WTC11 (cell line): Measurements from ENCODE around the gene ANKRD33. TPM values are rescaled to one million over a fixed set of nuclear protein-coding genes. Genes with fewer than 3 reads are reported as not detected.

Experiments used
- ATAC-seq: fragments of 200-7000 bp; cut with Tn5 transposase; 2 replicates; pipeline ENCODE4 v1.10.0; 2021; ENCODE audit warnings: mild to moderate bottlenecking, moderate library complexity
- CTCF ChIA-PET: fragments of 300-600 bp; sonication (Branson Sonifier 250); formaldehyde crosslinking; loops from one replicate; lab custom pipeline; 2021; ENCODE audit warnings: antibody characterized with exemption; lab: Charles Lee
- POLR2A ChIA-PET: fragments of 350-600 bp; sonication (Branson Sonifier 250); formaldehyde crosslinking; loops from one replicate; lab custom pipeline; 2021; ENCODE audit warnings: antibody characterized with exemption; lab: Charles Lee
- DNase-seq: peaks from one replicate; pipeline ENCODE4 v3.0.0; 2021; ENCODE audit warnings: low spot score
- H3K27ac Mint-ChIP-seq: 2 replicates; pipeline ENCODE4 v1.8.0; 2021; ENCODE audit warnings: mixed read lengths
- H3K27me3 Mint-ChIP-seq: 2 replicates; pipeline ENCODE4 v1.8.0; 2021; ENCODE audit warnings: low read depth, mild to moderate bottlenecking, moderate library complexity, mixed read lengths
- H3K36me3 Mint-ChIP-seq: 2 replicates; pipeline ENCODE4 v1.8.0; 2021; ENCODE audit warnings: mixed read lengths
- H3K4me1 Mint-ChIP-seq: 2 replicates; pipeline ENCODE4 v1.8.0; 2022; ENCODE audit warnings: mixed read lengths
- H3K4me3 Mint-ChIP-seq: 2 replicates; pipeline ENCODE4 v1.8.0; 2021; ENCODE audit warnings: mild to moderate bottlenecking, moderate library complexity, mixed read lengths
- H3K9me3 Mint-ChIP-seq: 2 replicates; pipeline ENCODE4 v1.8.0; 2021; ENCODE audit warnings: mixed read lengths
- FOXP1 ChIP-seq: sonication (generic); formaldehyde crosslinking; IDR thresholded peaks from 2 replicates; pipeline ENCODE4 v1.8.0; 2022; ENCODE audit warnings: missing genetic modification reagents, mild to moderate bottlenecking, moderate library complexity, borderline replicate concordance
- GABPB1 ChIP-seq: sonication (generic); formaldehyde crosslinking; IDR thresholded peaks from 2 replicates; pipeline ENCODE4 v1.8.1; 2023; ENCODE audit warnings: mild to moderate bottlenecking, missing genetic modification reagents
- GRHL2 ChIP-seq: fragments of 250-450 bp; sonication (Bioruptor Pico); IDR thresholded peaks from 2 replicates; pipeline ENCODE4 v1.8.0; 2022; ENCODE audit warnings: mild to moderate bottlenecking, moderate library complexity; ENCODE audit not compliant: insufficient replicate concordance, severe bottlenecking
- HMGA2 ChIP-seq: fragments of 250-450 bp; sonication (Bioruptor Pico); IDR thresholded peaks from 2 replicates; pipeline ENCODE4 v1.4.0; 2021; ENCODE audit warnings: mild to moderate bottlenecking, moderate library complexity
- NFYB ChIP-seq: sonication (generic); formaldehyde crosslinking; conservative IDR thresholded peaks from 2 replicates; pipeline ENCODE4 v1.8.0; 2022; ENCODE audit warnings: low read depth, missing genetic modification reagents
- PRRX2 ChIP-seq: fragments of 250-450 bp; sonication (Bioruptor Pico); IDR thresholded peaks from 2 replicates; pipeline ENCODE4 v1.8.0; 2021; ENCODE audit warnings: mild to moderate bottlenecking
- SMAD4 ChIP-seq: sonication (generic); formaldehyde crosslinking; IDR thresholded peaks from 2 replicates; pipeline ENCODE4 v1.8.0; 2022; ENCODE audit warnings: mild to moderate bottlenecking, missing genetic modification reagents
- ZNF121 ChIP-seq: sonication (generic); formaldehyde crosslinking; IDR thresholded peaks from 2 replicates; pipeline ENCODE4 v1.8.0; 2023; ENCODE audit warnings: missing genetic modification reagents
- ZNF219 ChIP-seq: sonication (generic); formaldehyde crosslinking; IDR thresholded peaks from 2 replicates; pipeline ENCODE4 v1.8.0; 2023; ENCODE audit warnings: missing genetic modification reagents, mild to moderate bottlenecking, borderline replicate concordance
- ZNF232 ChIP-seq: sonication (generic); formaldehyde crosslinking; IDR thresholded peaks from 2 replicates; pipeline ENCODE4 v1.8.0; 2022; ENCODE audit warnings: mild to moderate bottlenecking, missing genetic modification reagents
- total RNA-seq: library from RNA; stranded (reverse); gene quantifications from 3 replicates; pipeline ENCODE4 v1.2.3, GENCODE V29; 2021
- TF ChIP-seq, protein P1 (sequence below): fragments of 200-600 bp; IDR thresholded peaks from 2 replicates; pipeline ENCODE4 v1.8.0; 2022; ENCODE audit warnings: antibody characterized with exemption
- TF ChIP-seq, protein P2 (sequence below): sonication (generic); formaldehyde crosslinking; IDR thresholded peaks from 2 replicates; pipeline ENCODE4 v1.8.1; 2022; ENCODE audit warnings: low read depth, mild to moderate bottlenecking, moderate library complexity, missing genetic modification reagents, borderline replicate concordance
- TF ChIP-seq, protein P3 (sequence below): fragments of 250-450 bp; sonication (Bioruptor Pico); IDR thresholded peaks from 2 replicates; pipeline ENCODE4 v1.9.0; 2021; ENCODE audit warnings: mild to moderate bottlenecking
- TF ChIP-seq, protein P4 (sequence below): sonication (generic); formaldehyde crosslinking; IDR thresholded peaks from 2 replicates; pipeline ENCODE4 v1.8.0; 2022; ENCODE audit warnings: mild to moderate bottlenecking, missing genetic modification reagents

The ANKRD33 gene
- total RNA-seq, 1 experiment from 2014 or later, result 1.7 TPM

DNA sequence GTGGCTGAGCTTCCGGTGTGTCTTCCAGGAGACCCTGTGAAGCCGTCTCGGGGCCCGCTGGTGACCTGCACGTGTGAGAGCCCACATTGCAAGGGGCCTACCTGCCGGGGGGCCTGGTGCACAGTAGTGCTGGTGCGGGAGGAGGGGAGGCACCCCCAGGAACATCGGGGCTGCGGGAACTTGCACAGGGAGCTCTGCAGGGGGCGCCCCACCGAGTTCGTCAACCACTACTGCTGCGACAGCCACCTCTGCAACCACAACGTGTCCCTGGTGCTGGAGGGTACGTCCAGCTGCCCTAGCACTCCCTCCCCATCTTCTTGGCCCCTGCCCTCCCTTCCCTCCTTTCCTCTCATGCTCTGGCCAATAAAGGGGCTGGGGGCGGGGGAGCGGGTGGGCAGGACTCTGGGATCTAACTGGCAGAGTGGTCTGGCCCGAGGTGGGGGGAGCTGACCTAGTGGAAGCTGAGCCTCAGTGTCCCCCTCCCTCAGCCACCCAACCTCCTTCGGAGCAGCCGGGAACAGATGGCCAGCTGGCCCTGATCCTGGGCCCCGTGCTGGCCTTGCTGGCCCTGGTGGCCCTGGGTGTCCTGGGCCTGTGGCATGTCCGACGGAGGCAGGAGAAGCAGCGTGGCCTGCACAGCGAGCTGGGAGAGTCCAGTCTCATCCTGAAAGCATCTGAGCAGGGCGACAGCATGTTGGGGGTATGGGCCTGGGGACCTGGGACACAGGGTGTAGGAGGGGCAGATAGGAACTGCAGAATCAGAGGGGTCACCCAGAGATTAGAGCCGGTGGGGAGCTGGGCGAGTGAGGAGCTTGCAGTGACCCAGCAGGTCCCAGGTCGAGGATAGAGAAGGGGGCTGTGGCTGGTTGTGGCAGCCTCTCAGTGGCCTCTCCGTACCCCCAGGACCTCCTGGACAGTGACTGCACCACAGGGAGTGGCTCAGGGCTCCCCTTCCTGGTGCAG lies 25.4 kb downstream of the ANKRD33 start:
- Mint-ChIP-seq H3K27me3 (peaks cover 27% of the 10 kb centered on the region), H3K9me3 (no peaks in the 10 kb centered on the region), H3K36me3 (no peaks in the 10 kb centered on the region), H3K4me3 (no peak overlapping the region), H3K27ac (no peak overlapping the region), H3K4me1 (peaks cover 18% of the 10 kb centered on the region)
- TF ChIP-seq PRRX2 (CRISPR knock-in tag), result no peak
- TF ChIP-seq, protein P1, sequence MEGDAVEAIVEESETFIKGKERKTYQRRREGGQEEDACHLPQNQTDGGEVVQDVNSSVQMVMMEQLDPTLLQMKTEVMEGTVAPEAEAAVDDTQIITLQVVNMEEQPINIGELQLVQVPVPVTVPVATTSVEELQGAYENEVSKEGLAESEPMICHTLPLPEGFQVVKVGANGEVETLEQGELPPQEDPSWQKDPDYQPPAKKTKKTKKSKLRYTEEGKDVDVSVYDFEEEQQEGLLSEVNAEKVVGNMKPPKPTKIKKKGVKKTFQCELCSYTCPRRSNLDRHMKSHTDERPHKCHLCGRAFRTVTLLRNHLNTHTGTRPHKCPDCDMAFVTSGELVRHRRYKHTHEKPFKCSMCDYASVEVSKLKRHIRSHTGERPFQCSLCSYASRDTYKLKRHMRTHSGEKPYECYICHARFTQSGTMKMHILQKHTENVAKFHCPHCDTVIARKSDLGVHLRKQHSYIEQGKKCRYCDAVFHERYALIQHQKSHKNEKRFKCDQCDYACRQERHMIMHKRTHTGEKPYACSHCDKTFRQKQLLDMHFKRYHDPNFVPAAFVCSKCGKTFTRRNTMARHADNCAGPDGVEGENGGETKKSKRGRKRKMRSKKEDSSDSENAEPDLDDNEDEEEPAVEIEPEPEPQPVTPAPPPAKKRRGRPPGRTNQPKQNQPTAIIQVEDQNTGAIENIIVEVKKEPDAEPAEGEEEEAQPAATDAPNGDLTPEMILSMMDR, result peak; percentile 48; the same call in 1 of the 2 replicates
- DNase-seq, result peak; percentile 71
- ChIA-PET CTCF (interaction anchor here (0.6 to 5.5 kb wide), 51 partner anchors 9 to 523 kb away, joined by 3 to 143 read pairs (median 4); partner anchors contain the start of genes ACVR1B, ANKRD33, ATG101 and SMIM41), POLR2A (interaction anchor here (1.0 kb wide), 1 partner anchor 19 kb away, joined by 3 read pairs; no protein-coding TSS in a partner anchor)
- peak; percentile 62 for ATAC-seq

DNA sequence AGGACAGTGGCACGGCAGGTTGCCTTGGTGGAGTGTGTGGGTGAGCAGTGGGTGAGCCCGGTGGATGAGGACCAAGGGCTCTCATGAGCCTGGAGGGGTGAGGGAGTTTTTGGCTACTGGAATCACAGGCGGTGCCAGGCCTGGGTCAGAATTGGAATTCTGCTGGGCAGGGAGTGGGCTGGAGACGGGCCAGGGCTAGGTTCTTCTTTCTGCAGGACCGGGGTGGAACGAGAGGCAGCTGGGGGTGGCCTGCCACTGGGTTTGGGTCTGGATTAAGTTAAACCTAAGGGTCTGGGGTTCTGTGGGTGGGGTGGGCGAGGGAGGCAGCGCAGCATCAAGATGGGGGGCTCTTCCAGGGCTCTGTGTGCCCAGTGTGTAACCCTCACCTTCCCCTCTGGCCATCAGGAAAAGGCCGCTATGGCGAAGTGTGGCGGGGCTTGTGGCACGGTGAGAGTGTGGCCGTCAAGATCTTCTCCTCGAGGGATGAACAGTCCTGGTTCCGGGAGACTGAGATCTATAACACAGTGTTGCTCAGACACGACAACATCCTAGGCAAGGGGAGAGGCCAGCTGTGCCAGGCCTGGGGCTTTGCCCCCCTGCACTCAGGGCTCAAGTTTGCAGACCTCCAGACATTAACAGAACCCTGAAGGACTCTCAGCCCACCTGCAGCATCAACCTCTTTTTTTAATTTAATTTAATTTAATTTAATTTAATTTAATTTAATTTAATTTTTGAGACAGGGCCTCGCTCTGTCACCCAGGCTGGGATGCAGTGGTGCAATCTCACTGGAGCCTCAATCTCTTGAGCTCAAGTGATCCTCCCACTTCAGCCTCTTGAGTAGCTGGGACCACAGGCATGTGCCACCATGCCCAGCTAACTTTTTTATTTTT lies 26.4 kb downstream of the ANKRD33 start:
- Mint-ChIP-seq H3K27me3 (peaks cover 18% of the 10 kb centered on the region), H3K9me3 (no peaks in the 10 kb centered on the region), H3K4me3 (no peak overlapping the region), H3K36me3 (no peaks in the 10 kb centered on the region), H3K27ac (no peak overlapping the region), H3K4me1 (peaks cover 18% of the 10 kb centered on the region)
- TF ChIP-seq, protein P2, sequence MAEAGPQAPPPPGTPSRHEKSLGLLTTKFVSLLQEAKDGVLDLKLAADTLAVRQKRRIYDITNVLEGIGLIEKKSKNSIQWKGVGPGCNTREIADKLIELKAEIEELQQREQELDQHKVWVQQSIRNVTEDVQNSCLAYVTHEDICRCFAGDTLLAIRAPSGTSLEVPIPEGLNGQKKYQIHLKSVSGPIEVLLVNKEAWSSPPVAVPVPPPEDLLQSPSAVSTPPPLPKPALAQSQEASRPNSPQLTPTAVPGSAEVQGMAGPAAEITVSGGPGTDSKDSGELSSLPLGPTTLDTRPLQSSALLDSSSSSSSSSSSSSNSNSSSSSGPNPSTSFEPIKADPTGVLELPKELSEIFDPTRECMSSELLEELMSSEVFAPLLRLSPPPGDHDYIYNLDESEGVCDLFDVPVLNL (CRISPR knock-in tag), result no peak
- TF ChIP-seq GABPB1 (CRISPR knock-in tag), result no peak
- TF ChIP-seq ZNF232 (CRISPR knock-in tag), result no peak
- TF ChIP-seq, protein P3, sequence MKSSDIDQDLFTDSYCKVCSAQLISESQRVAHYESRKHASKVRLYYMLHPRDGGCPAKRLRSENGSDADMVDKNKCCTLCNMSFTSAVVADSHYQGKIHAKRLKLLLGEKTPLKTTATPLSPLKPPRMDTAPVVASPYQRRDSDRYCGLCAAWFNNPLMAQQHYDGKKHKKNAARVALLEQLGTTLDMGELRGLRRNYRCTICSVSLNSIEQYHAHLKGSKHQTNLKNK, result no peak
- peak; percentile 82 for TF ChIP-seq HMGA2 (CRISPR knock-in tag)
- TF ChIP-seq GRHL2 (CRISPR knock-in tag), result no peak
- TF ChIP-seq NFYB (CRISPR knock-in tag), result no peak
- CTCF ChIA-PET, result interaction anchor here (0.7 to 5.5 kb wide), 30 partner anchors 8 to 118 kb away, joined by 3 to 143 read pairs (median 8); partner anchors contain the start of genes ACVR1B and ANKRD33
- POLR2A ChIA-PET, result no interaction called here
- no peak for DNase-seq
- no peak for ATAC-seq

DNA sequence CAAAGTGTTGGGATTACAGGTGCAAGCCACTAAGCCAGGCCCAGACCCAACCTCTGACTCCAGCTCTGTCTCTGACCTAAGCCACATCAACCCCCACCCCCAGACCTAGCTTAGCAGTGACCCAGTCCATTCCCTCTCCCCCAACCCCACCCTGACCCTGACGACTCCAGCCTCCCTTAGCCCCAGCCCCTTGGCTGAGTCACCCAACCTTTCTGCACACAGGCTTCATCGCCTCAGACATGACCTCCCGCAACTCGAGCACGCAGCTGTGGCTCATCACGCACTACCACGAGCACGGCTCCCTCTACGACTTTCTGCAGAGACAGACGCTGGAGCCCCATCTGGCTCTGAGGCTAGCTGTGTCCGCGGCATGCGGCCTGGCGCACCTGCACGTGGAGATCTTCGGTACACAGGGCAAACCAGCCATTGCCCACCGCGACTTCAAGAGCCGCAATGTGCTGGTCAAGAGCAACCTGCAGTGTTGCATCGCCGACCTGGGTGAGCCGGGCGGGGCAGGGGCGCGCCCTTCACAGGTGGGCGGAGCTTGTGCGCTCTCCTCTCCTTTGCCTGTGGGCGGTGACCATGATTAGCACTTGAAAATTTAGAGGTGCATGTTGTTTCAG lies 27.2 kb downstream of the ANKRD33 start:
- ChIA-PET POLR2A (no interaction called here), CTCF (interaction anchor here (0.6 to 5.5 kb wide), 14 partner anchors 8 to 136 kb away, joined by 3 to 143 read pairs (median 4); partner anchors contain the start of gene NR4A1)
- Mint-ChIP-seq H3K36me3 (no peaks in the 10 kb centered on the region), H3K27ac (peak overlapping the region; percentile 42; the same call in 1 of the 2 replicates), H3K4me3 (no peak overlapping the region), H3K9me3 (no peaks in the 10 kb centered on the region), H3K27me3 (peaks cover 9% of the 10 kb centered on the region), H3K4me1 (peaks cover 18% of the 10 kb centered on the region)
- ATAC-seq (peak; percentile 72), DNase-seq (peak; percentile 55)
- no peak for TF ChIP-seq ZNF219 (CRISPR knock-in tag)
- peak; percentile 52; the same call in 1 of the 2 replicates for TF ChIP-seq FOXP1 (CRISPR knock-in tag)
- no peak for TF ChIP-seq SMAD4 (CRISPR knock-in tag)
- 0 out of 2 replicates have a peak, but pooled peaks have one; percentile 40 for TF ChIP-seq ZNF121 (CRISPR knock-in tag)
- TF ChIP-seq, protein P4, sequence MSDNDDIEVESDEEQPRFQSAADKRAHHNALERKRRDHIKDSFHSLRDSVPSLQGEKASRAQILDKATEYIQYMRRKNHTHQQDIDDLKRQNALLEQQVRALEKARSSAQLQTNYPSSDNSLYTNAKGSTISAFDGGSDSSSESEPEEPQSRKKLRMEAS (CRISPR knock-in tag), result peak; percentile 80
